HepG2 (cell line): ENCODE data around the gene FIBCD1. TPM values are rescaled to one million over a fixed set of nuclear protein-coding genes. Genes with fewer than 3 reads are reported as not detected.

Source experiments
- ATAC-seq: fragments of 200-7000 bp; cut with Tn5 transposase; 3 replicates; pipeline ENCODE4 v1.9.1; 2020; ENCODE audit warnings: mild to moderate bottlenecking, moderate library complexity
- BruUV-seq: library from RNA; stranded (reverse); fragments of 400-500 nt; replicated peaks from 2 replicates; lab custom pipeline; 2021; lab: Mats Ljungman, UMichigan
- CTCF ChIA-PET: fragments of 300-600 bp; formaldehyde crosslinking; extraction: SDS; loops from one replicate; lab custom pipeline; 2021; ENCODE audit warnings: low total read pairs, inconsistent platforms, low intra/inter-chr PET ratio; lab: Yijun Ruan, JAX
- POLR2A ChIA-PET: fragments of 350-600 bp; sonication (Branson Sonifier 250); formaldehyde crosslinking; loops from one replicate; lab custom pipeline; 2020; ENCODE audit warnings: antibody characterized with exemption, inconsistent platforms; lab: Yijun Ruan, JAX
- DNase-seq: peaks from one replicate; pipeline ENCODE4 v3.0.0-alpha.2; 2015; ENCODE audit warnings: low spot score
- FAIRE-seq: peaks from 3 replicates; lab custom pipeline; 2011; peaks lifted over from hg19 to GRCh38; lab: Jason Lieb, UNC
- H2AFZ ChIP-seq: one replicate; pipeline ENCODE4 v1.6.1; 2011; ENCODE audit warnings: low read length, inconsistent platforms
- H3K27ac ChIP-seq: fragments of 300-600 bp; 3 replicates; pipeline ENCODE4 v1.8.0; 2011; ENCODE audit warnings: mixed run types, mild to moderate bottlenecking, mixed read lengths, low read length, inconsistent platforms; ENCODE audit not compliant: insufficient read depth; ENCODE audit errors: extremely low read length
- H3K27me3 ChIP-seq, 2 experiments: fragments of 200-600 bp in 1 of 2; 2 replicates in 1 of 2; 3 replicates in 1 of 2; pipeline versions ENCODE4 v1.6.0 to v1.8.0; 2011; ENCODE audit warnings: low read length in 2 of 2, mild to moderate bottlenecking in 2 of 2, moderate library complexity in 2 of 2, inconsistent platforms in 1 of 2; ENCODE audit not compliant: insufficient read depth in 2 of 2, control insufficient read depth in 1 of 2
- H3K36me3 ChIP-seq, 2 experiments: fragments of 200-600 bp in 1 of 2; replicated peaks in 1 of 2; 2 replicates in 1 of 2; 3 replicates in 1 of 2; pipeline versions ENCODE4 v1.5.1 to v1.8.0; 2011; ENCODE audit warnings: low read length in 2 of 2, inconsistent platforms in 1 of 2; ENCODE audit not compliant: insufficient read depth in 2 of 2, control insufficient read depth in 1 of 2
- H3K4me1 ChIP-seq: 2 replicates; pipeline ENCODE4 v1.5.1; 2012; ENCODE audit warnings: low read length, inconsistent platforms; ENCODE audit not compliant: insufficient read depth
- H3K4me2 ChIP-seq: 2 replicates; pipeline ENCODE4 v1.6.0; 2011; ENCODE audit warnings: low read depth, low read length, inconsistent platforms
- H3K4me3 ChIP-seq, 3 experiments: fragments of 200-600 bp in 1 of 3; sonication (generic), shearing (Covaris generic) in 1 of 3; replicated peaks in 1 of 3; 2 replicates each; pipeline ENCODE4 v1.5.1; 2011 to 2016; ENCODE audit warnings: low read length in 3 of 3, inconsistent platforms in 2 of 3, low read depth in 2 of 3, mild to moderate bottlenecking in 2 of 3, control low read depth in 1 of 3, mixed read lengths in 1 of 3; ENCODE audit not compliant: insufficient read depth in 1 of 3
- H3K79me2 ChIP-seq: one replicate; pipeline ENCODE4 v1.6.1; 2011; ENCODE audit warnings: low read length, inconsistent platforms; ENCODE audit not compliant: insufficient read depth
- H3K9ac ChIP-seq: 2 replicates; pipeline ENCODE4 v1.6.0; 2011; ENCODE audit warnings: mild to moderate bottlenecking, low read depth, low read length, inconsistent platforms; ENCODE audit not compliant: insufficient read depth
- H3K9me3 ChIP-seq: 2 replicates; pipeline ENCODE4 v1.5.1; 2012; ENCODE audit warnings: mild to moderate bottlenecking, low read length
- H4K20me1 ChIP-seq: 2 replicates; pipeline ENCODE4 v1.6.0; 2011; ENCODE audit warnings: inconsistent platforms, mild to moderate bottlenecking, low read length, moderate library complexity; ENCODE audit not compliant: insufficient read depth
- TBP ChIP-seq: sonication (generic); formaldehyde crosslinking; IDR thresholded peaks from 2 replicates; pipeline ENCODE4 v1.5.0; 2020; ENCODE audit warnings: missing genetic modification reagents
- ZNF30 ChIP-seq: sonication (generic); formaldehyde crosslinking; IDR thresholded peaks from 2 replicates; pipeline ENCODE4 v1.5.0; 2020; ENCODE audit warnings: mild to moderate bottlenecking, missing genetic modification reagents
- ZNF333 ChIP-seq: sonication (generic); formaldehyde crosslinking; IDR thresholded peaks from 2 replicates; pipeline ENCODE4 v1.4.0; 2020; ENCODE audit warnings: mild to moderate bottlenecking, missing genetic modification reagents, borderline replicate concordance
- WGBS: methylation state at CpG from one replicate; pipeline ENCODE4 v1.1.6; 2017; ENCODE audit warnings: low lambda C conversion rate; 5-methylcytosine and 5-hydroxymethylcytosine counted together
- in situ Hi-C: cut with HindIII; loops from 2 replicates; pipeline ENCODE4 v1.10.0; 2017; ENCODE audit warnings: low pct_unique_long_range_greater_than_20kb; ENCODE audit not compliant: extremely low pct_ligation_motif_present
- intact Hi-C: fragments of 100-400 bp; cut with micrococcal nuclease; formaldehyde crosslinking; loops from one replicate; pipeline ENCODE4 v1.10.0; 2022; ENCODE audit not compliant: unreplicated experiment
- polyA plus RNA-seq, 8 experiments: library from polyadenylated mRNA; depleted of rRNA in 3 of 8; stranded (reverse) in 7 of 8; unstranded in 1 of 8; fragments of >200 nt; fragmentation: Illumina TruSeq in 4 of 8; extraction: Trizol in 4 of 8; gene quantifications; 2 replicates each; pipeline versions ENCODE4 v1.2.1 to v1.2.3, GENCODE V29; 2011 to 2016; ENCODE audit warnings: low read depth in 4 of 8, missing spikeins in 1 of 8, mixed read lengths in 1 of 8; ENCODE audit not compliant: insufficient read depth in 1 of 8
- total RNA-seq, 5 experiments: library from RNA; depleted of rRNA; stranded (reverse); fragments of >200 nt; fragmentation: Illumina TruSeq; extraction: Trizol; gene quantifications; 2 replicates each; pipeline ENCODE4 v1.2.3, GENCODE V29; 2016; ENCODE audit warnings: low read depth in 1 of 5
- TF ChIP-seq, protein P1 (sequence below): IDR thresholded peaks from 2 replicates; pipeline ENCODE4 v1.6.1; 2012; ENCODE audit warnings: low read length, improper control_type of control experiment

The FIBCD1 gene
- total and polyA plus RNA-seq, 2 of the 13 experiments (the other 11 are each of a cell fraction or from before 2014, with no cell fraction given) = 0.55 to 0.89 TPM

DNA sequence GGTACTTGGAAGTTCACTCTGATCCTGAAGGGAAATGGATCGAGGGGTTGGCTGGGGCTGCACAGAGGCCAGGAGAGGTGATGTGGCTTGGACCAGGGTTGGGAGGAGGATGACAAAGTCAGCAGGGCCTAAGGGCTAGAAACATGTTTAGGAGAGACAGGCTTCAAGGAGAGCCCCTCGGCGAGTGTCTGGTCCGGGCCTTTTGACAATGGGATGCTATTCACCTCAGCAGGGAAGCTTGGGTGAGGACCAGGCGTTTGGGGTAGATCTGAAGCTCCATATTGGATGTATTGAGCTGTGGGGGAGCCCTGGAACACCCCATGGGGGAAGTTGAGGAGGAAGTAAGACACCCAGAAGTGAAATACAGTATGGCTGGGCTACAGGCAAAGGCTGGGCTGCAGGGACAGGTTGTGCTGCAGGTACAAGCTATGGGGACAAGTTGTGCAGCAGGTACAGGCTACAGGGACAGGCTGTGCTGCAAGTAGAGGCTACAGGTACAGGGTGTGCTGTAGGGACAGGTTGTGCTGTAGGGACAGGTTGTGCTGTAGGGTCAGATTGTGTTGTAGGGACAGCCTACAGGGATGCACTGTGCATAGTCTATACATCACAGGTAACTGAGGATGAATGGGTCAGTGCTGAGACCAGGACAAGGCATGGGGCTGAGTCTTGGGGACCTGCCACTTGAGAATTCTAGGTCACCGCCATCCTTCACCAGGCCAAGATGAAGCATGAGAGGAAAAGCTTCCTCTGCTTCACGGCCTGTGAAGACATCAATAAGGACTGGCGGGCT is 22.7 kb upstream of the FIBCD1 start (continued):
- TF ChIP-seq, protein P1, sequence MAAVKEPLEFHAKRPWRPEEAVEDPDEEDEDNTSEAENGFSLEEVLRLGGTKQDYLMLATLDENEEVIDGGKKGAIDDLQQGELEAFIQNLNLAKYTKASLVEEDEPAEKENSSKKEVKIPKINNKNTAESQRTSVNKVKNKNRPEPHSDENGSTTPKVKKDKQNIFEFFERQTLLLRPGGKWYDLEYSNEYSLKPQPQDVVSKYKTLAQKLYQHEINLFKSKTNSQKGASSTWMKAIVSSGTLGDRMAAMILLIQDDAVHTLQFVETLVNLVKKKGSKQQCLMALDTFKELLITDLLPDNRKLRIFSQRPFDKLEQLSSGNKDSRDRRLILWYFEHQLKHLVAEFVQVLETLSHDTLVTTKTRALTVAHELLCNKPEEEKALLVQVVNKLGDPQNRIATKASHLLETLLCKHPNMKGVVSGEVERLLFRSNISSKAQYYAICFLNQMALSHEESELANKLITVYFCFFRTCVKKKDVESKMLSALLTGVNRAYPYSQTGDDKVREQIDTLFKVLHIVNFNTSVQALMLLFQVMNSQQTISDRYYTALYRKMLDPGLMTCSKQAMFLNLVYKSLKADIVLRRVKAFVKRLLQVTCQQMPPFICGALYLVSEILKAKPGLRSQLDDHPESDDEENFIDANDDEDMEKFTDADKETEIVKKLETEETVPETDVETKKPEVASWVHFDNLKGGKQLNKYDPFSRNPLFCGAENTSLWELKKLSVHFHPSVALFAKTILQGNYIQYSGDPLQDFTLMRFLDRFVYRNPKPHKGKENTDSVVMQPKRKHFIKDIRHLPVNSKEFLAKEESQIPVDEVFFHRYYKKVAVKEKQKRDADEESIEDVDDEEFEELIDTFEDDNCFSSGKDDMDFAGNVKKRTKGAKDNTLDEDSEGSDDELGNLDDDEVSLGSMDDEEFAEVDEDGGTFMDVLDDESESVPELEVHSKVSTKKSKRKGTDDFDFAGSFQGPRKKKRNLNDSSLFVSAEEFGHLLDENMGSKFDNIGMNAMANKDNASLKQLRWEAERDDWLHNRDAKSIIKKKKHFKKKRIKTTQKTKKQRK = no peak

DNA sequence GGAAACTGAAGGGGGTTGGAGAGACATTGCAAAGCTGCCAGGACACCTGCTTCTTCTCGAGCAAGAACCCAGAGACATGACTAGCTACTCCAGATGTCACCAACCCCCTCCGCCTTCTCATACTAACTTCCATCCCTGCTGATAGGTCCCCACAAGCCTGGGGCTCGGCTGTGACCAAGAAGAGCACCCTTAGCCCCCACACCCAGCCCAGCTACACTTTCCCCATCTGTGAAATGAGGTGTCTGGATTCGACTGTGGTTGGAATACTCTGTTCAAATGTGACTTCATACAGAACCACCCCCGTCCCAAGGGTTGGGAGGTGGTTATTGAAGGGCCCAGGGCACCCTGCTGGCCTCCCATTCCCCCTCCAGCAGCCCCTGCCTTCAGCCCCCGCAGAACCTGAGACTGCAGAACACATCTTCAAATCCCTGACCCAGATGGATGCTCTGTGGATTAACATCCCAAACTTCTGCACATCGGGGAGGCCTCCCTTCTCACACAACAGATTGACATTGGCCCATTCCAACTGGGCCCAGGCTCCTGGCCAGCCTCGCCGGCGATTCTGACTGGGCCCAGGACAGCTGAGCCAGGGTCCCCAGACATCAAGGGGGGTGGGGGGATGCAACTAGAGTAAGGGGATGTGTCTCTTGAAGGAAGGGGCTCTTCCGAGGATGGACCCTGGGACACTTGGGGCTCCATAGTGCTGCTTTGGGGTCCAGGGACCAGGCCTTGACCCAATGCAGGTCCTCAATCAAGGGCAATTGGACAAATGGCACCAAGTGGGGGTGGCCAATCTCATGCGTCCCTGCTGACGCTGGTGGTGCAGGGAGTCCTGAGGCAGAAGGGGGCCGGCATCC is 21.7 kb upstream of the FIBCD1 start:
- Histone ChIP-seq H3K4me2 (no peak overlapping the region), H2AFZ (no peak overlapping the region), H3K4me3 (no peak overlapping the region), H3K27ac (no peak overlapping the region), H3K9ac (no peak overlapping the region), H3K9me3 (peaks cover 4% of the 10 kb centered on the region), H3K4me1 (no peaks in the 10 kb centered on the region), H4K20me1 (no peaks in the 10 kb centered on the region), H3K27me3 (peaks cover 2 to 69% of the 10 kb centered on the region in 2 experiments; a peak in 4 of 5 replicates), H3K36me3 (no peaks in the 10 kb centered on the region), H3K79me2 (no peaks in the 10 kb centered on the region)
- ChIA-PET POLR2A (no interaction called here), CTCF (no interaction called here)
- intact Hi-C loops = no loop called here
- ATAC-seq = no peak
- TF ChIP-seq TBP (CRISPR knock-in tag) = no peak
- TF ChIP-seq ZNF333 (CRISPR knock-in tag) = no peak
- no peak for TF ChIP-seq ZNF30 (CRISPR knock-in tag)
- in situ Hi-C loops = no loop called here
- FAIRE-seq = no peak
- no peak for DNase-seq
- BruUV-seq = no TSS peak
- WGBS = 9% methylated on average over 5 of the region's 14 CpGs
